SK-N-SH treated with all-trans-retinoic acid at 6 μM for 48 hours (cell line): ENCODE data around the gene DOCK4.

Experiments
- ATAC-seq: fragments of 200-7000 bp; cut with Tn5 transposase; 3 replicates; pipeline ENCODE4 v1.9.1; 2020; ENCODE audit warnings: mild to moderate bottlenecking, moderate library complexity
- ARNTL ChIP-seq: fragments of 450-650 bp; formaldehyde crosslinking; IDR thresholded peaks from 2 replicates; pipeline ENCODE4 v1.5.0; 2020; ENCODE audit warnings: low read depth, mild to moderate bottlenecking, moderate library complexity, borderline replicate concordance
- BACH2 ChIP-seq: fragments of 250-450 bp; sonication (Bioruptor Pico); IDR thresholded peaks from 2 replicates; pipeline ENCODE4 v1.9.0; 2021; ENCODE audit warnings: mild to moderate bottlenecking, borderline replicate concordance
- CSDC2 ChIP-seq: fragments of 250-450 bp; sonication (Bioruptor Pico); IDR thresholded peaks from 2 replicates; pipeline ENCODE4 v1.5.0; 2020; ENCODE audit warnings: mild to moderate bottlenecking, moderate library complexity
- CSRNP3 ChIP-seq: fragments of 250-450 bp; sonication (Bioruptor Pico); IDR thresholded peaks from 2 replicates; pipeline ENCODE4 v1.5.1; 2021; ENCODE audit warnings: mild to moderate bottlenecking, moderate library complexity
- ESRRG ChIP-seq: fragments of 250-450 bp; sonication (Bioruptor Pico); IDR thresholded peaks from 2 replicates; pipeline ENCODE4 v1.6.1; 2021; ENCODE audit warnings: mild to moderate bottlenecking
- GLIS3 ChIP-seq: fragments of 250-450 bp; sonication (Bioruptor Pico); IDR thresholded peaks from 2 replicates; pipeline ENCODE4 v1.5.0; 2020; ENCODE audit warnings: mild to moderate bottlenecking, moderate library complexity
- ISL1 ChIP-seq: fragments of 250-450 bp; sonication (Bioruptor Pico); IDR thresholded peaks from 2 replicates; pipeline ENCODE4 v2.1.2; 2022; ENCODE audit warnings: mild to moderate bottlenecking, moderate library complexity
- OSR1 ChIP-seq: fragments of 250-450 bp; sonication (Bioruptor Pico); IDR thresholded peaks from 2 replicates; pipeline ENCODE4 v1.8.0; 2022; ENCODE audit warnings: moderate library complexity, mild to moderate bottlenecking, inconsistent platforms
- PPARA ChIP-seq: fragments of 250-450 bp; sonication (Bioruptor Pico); IDR thresholded peaks from 2 replicates; pipeline ENCODE4 v1.5.0; 2020; ENCODE audit warnings: mild to moderate bottlenecking, borderline replicate concordance
- RARB ChIP-seq: fragments of 250-450 bp; sonication (Bioruptor Pico); IDR thresholded peaks from 2 replicates; pipeline ENCODE4 v1.8.0; 2021; ENCODE audit warnings: mild to moderate bottlenecking, moderate library complexity
- SNAI2 ChIP-seq: fragments of 250-450 bp; sonication (Bioruptor Pico); IDR thresholded peaks from 2 replicates; pipeline ENCODE4 v1.5.0; 2020; ENCODE audit warnings: mild to moderate bottlenecking, moderate library complexity
- TCF4 ChIP-seq: fragments of 250-450 bp; sonication (Bioruptor Pico); IDR thresholded peaks from 2 replicates; pipeline ENCODE4 v1.8.0; 2021; ENCODE audit warnings: mild to moderate bottlenecking, moderate library complexity, borderline replicate concordance
- TOX ChIP-seq: fragments of 250-450 bp; sonication (Bioruptor Pico); IDR thresholded peaks from 2 replicates; pipeline ENCODE4 v1.8.0; 2021; ENCODE audit warnings: mild to moderate bottlenecking, moderate library complexity, borderline replicate concordance
- ZC3H10 ChIP-seq: fragments of 250-450 bp; sonication (Bioruptor Pico); IDR thresholded peaks from 2 replicates; pipeline ENCODE4 v1.5.1; 2021; ENCODE audit warnings: mild to moderate bottlenecking, moderate library complexity
- ZFP3 ChIP-seq: fragments of 250-450 bp; sonication (Bioruptor Pico); IDR thresholded peaks from 2 replicates; pipeline ENCODE4 v1.5.0; 2020; ENCODE audit warnings: mild to moderate bottlenecking, moderate library complexity
- ZFP30 ChIP-seq: fragments of 450-650 bp; formaldehyde crosslinking; IDR thresholded peaks from 2 replicates; pipeline ENCODE4 v1.5.0; 2022; ENCODE audit warnings: mild to moderate bottlenecking, moderate library complexity
- ZNF565 ChIP-seq: fragments of 450-650 bp; formaldehyde crosslinking; conservative IDR thresholded peaks from 2 replicates; pipeline ENCODE4 v1.5.0; 2020; ENCODE audit warnings: low read depth, mild to moderate bottlenecking, moderate library complexity
- ZNF70 ChIP-seq: fragments of 450-650 bp; formaldehyde crosslinking; IDR thresholded peaks from 2 replicates; pipeline ENCODE4 v1.5.0; 2020; ENCODE audit warnings: mild to moderate bottlenecking, moderate library complexity
- ZNF8 ChIP-seq: fragments of 450-650 bp; formaldehyde crosslinking; IDR thresholded peaks from 2 replicates; pipeline ENCODE4 v1.5.0; 2020; ENCODE audit warnings: mild to moderate bottlenecking, moderate library complexity
- TF ChIP-seq, protein P1 (sequence below): fragments of 250-450 bp; sonication (Bioruptor Pico); IDR thresholded peaks from 2 replicates; pipeline ENCODE4 v1.5.1; 2020; ENCODE audit warnings: low read depth, mild to moderate bottlenecking, moderate library complexity
- TF ChIP-seq, protein P2 (sequence below): fragments of 250-450 bp; sonication (Bioruptor Pico); IDR thresholded peaks from 2 replicates; pipeline ENCODE4 v1.8.0; 2021; ENCODE audit warnings: low read depth, mild to moderate bottlenecking, moderate library complexity, borderline replicate concordance
- TF ChIP-seq, protein P3 (sequence below): fragments of 250-450 bp; sonication (Bioruptor Pico); IDR thresholded peaks from 2 replicates; pipeline ENCODE4 v1.5.0; 2020; ENCODE audit warnings: mild to moderate bottlenecking, moderate library complexity
- TF ChIP-seq, protein P4 (sequence below): fragments of 250-450 bp; sonication (Bioruptor Pico); IDR thresholded peaks from 2 replicates; pipeline ENCODE4 v1.8.0; 2020; ENCODE audit warnings: mild to moderate bottlenecking, moderate library complexity, borderline replicate concordance

Gene DOCK4

DNA sequence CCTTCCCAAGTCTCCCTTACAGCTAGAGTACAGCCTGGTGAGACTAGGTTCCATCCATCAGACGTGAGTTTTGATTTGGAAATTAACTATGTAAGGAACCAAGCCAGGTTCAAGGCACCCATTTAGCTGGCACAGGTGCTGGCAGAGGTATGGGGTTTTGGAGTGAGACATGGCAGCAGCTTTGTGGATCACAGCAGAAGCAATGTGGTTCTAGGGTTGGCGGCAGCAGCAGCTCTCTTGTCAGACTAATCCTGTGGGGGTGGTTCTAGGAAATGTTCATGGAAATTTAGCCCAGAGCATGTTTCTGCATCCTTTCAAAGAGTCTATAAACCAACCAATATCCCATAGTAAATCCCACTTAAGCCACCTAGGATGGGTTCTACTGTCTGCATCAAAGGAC is 142.2 kb downstream of the DOCK4 start:
- no peak for ATAC-seq
- TF ChIP-seq OSR1 (CRISPR knock-in tag) (no peak), BACH2 (no peak), ZNF565 (CRISPR knock-in tag) (no peak), ZC3H10 (no peak), ISL1 (no peak), ARNTL (CRISPR knock-in tag) (no peak), TCF4 (CRISPR knock-in tag) (no peak), ZNF8 (CRISPR knock-in tag) (no peak), CSRNP3 (CRISPR knock-in tag) (no peak), CSDC2 (CRISPR knock-in tag) (no peak), ZFP30 (CRISPR knock-in tag) (no peak), SNAI2 (no peak), GLIS3 (CRISPR knock-in tag) (no peak), TOX (no peak), RARB (CRISPR knock-in tag) (no peak), ZFP3 (CRISPR knock-in tag) (no peak), PPARA (CRISPR knock-in tag) (no peak)
- TF ChIP-seq, protein P1, sequence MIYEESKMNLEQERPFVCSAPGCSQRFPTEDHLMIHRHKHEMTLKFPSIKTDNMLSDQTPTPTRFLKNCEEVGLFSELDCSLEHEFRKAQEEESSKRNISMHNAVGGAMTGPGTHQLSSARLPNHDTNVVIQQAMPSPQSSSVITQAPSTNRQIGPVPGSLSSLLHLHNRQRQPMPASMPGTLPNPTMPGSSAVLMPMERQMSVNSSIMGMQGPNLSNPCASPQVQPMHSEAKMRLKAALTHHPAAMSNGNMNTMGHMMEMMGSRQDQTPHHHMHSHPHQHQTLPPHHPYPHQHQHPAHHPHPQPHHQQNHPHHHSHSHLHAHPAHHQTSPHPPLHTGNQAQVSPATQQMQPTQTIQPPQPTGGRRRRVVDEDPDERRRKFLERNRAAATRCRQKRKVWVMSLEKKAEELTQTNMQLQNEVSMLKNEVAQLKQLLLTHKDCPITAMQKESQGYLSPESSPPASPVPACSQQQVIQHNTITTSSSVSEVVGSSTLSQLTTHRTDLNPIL (CRISPR knock-in tag), result no peak
- TF ChIP-seq, protein P2, sequence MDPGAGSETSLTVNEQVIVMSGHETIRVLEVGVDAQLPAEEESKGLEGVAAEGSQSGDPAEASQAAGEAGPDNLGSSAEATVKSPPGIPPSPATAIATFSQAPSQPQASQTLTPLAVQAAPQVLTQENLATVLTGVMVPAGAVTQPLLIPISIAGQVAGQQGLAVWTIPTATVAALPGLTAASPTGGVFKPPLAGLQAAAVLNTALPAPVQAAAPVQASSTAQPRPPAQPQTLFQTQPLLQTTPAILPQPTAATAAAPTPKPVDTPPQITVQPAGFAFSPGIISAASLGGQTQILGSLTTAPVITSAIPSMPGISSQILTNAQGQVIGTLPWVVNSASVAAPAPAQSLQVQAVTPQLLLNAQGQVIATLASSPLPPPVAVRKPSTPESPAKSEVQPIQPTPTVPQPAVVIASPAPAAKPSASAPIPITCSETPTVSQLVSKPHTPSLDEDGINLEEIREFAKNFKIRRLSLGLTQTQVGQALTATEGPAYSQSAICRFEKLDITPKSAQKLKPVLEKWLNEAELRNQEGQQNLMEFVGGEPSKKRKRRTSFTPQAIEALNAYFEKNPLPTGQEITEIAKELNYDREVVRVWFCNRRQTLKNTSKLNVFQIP (CRISPR knock-in tag), result no peak

DNA sequence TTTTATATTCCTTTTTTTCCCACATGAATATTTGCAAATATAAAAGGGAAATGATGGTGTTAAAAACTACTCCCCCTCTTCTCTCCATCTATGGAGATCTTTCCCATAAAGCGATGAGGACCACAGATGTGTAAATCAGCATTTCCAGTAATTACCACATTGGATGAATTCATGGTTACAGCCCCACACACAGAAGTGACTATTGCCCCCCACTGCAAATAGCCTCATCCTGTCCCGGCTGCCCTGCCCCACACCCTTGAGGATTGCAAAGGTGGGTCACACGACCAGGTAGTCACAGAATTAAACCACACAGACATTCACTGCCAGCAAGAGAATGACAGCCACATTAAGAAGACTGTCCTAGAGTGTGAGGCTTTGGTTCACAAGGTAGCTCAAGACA is 145.1 kb downstream of the DOCK4 start:
- no peak for TF ChIP-seq ZNF70
- no peak for TF ChIP-seq CSDC2 (CRISPR knock-in tag)
- TF ChIP-seq ZFP3 (CRISPR knock-in tag), result no peak
- TF ChIP-seq RARB (CRISPR knock-in tag), result no peak
- no peak for TF ChIP-seq PPARA (CRISPR knock-in tag)
- TF ChIP-seq CSRNP3 (CRISPR knock-in tag), result no peak
- TF ChIP-seq TOX, result no peak
- no peak for TF ChIP-seq ZNF8 (CRISPR knock-in tag)
- TF ChIP-seq TCF4 (CRISPR knock-in tag), result no peak
- TF ChIP-seq ESRRG, result no peak
- TF ChIP-seq, protein P3, sequence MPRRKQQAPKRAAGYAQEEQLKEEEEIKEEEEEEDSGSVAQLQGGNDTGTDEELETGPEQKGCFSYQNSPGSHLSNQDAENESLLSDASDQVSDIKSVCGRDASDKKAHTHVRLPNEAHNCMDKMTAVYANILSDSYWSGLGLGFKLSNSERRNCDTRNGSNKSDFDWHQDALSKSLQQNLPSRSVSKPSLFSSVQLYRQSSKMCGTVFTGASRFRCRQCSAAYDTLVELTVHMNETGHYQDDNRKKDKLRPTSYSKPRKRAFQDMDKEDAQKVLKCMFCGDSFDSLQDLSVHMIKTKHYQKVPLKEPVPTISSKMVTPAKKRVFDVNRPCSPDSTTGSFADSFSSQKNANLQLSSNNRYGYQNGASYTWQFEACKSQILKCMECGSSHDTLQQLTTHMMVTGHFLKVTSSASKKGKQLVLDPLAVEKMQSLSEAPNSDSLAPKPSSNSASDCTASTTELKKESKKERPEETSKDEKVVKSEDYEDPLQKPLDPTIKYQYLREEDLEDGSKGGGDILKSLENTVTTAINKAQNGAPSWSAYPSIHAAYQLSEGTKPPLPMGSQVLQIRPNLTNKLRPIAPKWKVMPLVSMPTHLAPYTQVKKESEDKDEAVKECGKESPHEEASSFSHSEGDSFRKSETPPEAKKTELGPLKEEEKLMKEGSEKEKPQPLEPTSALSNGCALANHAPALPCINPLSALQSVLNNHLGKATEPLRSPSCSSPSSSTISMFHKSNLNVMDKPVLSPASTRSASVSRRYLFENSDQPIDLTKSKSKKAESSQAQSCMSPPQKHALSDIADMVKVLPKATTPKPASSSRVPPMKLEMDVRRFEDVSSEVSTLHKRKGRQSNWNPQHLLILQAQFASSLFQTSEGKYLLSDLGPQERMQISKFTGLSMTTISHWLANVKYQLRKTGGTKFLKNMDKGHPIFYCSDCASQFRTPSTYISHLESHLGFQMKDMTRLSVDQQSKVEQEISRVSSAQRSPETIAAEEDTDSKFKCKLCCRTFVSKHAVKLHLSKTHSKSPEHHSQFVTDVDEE (CRISPR knock-in tag), result no peak
- no peak for TF ChIP-seq ARNTL (CRISPR knock-in tag)
- no peak for TF ChIP-seq OSR1 (CRISPR knock-in tag)
- TF ChIP-seq ZNF565 (CRISPR knock-in tag), result no peak
- TF ChIP-seq ZFP30 (CRISPR knock-in tag), result no peak
- TF ChIP-seq, protein P2 (CRISPR knock-in tag), result no peak
- TF ChIP-seq, protein P4, sequence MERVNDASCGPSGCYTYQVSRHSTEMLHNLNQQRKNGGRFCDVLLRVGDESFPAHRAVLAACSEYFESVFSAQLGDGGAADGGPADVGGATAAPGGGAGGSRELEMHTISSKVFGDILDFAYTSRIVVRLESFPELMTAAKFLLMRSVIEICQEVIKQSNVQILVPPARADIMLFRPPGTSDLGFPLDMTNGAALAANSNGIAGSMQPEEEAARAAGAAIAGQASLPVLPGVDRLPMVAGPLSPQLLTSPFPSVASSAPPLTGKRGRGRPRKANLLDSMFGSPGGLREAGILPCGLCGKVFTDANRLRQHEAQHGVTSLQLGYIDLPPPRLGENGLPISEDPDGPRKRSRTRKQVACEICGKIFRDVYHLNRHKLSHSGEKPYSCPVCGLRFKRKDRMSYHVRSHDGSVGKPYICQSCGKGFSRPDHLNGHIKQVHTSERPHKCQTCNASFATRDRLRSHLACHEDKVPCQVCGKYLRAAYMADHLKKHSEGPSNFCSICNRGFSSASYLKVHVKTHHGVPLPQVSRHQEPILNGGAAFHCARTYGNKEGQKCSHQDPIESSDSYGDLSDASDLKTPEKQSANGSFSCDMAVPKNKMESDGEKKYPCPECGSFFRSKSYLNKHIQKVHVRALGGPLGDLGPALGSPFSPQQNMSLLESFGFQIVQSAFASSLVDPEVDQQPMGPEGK (CRISPR knock-in tag), result no peak
- no peak for TF ChIP-seq ISL1
- no peak for ATAC-seq
